ENCODE measurements around the gene DHRSX.
"Not testable (repeated sequence)": the region's sequence is repeated elsewhere in the genome, so short reads cannot be mapped to it uniquely, and the experiment has no call there.

DHRSX gene

GRCh38 chrX:2473064-2473463, 27.7 kb downstream of the DHRSX start:
- not testable (repeated sequence) for DNase-seq

- no peak for DNase-seq
Observed at GRCh38 chrX:2471641-2472040, 29.1 kb downstream of the DHRSX start.

GRCh38 chrX:2471126-2471525, 29.6 kb downstream of the DHRSX start:
- DNase-seq: not testable (repeated sequence)

- not testable (repeated sequence) for DNase-seq
Observed at GRCh38 chrX:2469852-2470251, 30.9 kb downstream of the DHRSX start.

- no peak for DNase-seq
Observed at GRCh38 chrX:2469196-2469685, 31.5 kb downstream of the DHRSX start.

GRCh38 chrX:2468261-2469195, 32.2 kb downstream of the DHRSX start:
- no peak for DNase-seq

- no peak for DNase-seq
Observed at GRCh38 chrX:2466876-2467656, 33.7 kb downstream of the DHRSX start.

- no peak for DNase-seq
Observed at GRCh38 chrX:2464677-2465166, 36.1 kb downstream of the DHRSX start.

GRCh38 chrX:2463973-2464676, 36.7 kb downstream of the DHRSX start:
- DNase-seq: no peak

GRCh38 chrX:2463481-2463880, 37.3 kb downstream of the DHRSX start:
- not testable (repeated sequence) for DNase-seq

GRCh38 chrX:2462780-2463179, 38.0 kb downstream of the DHRSX start:
- DNase-seq: no peak

GRCh38 chrX:2462074-2462473, 38.7 kb downstream of the DHRSX start:
- no peak for DNase-seq

- DNase-seq: no peak
Observed at GRCh38 chrX:2461711-2462016, 39.1 kb downstream of the DHRSX start.

GRCh38 chrX:2460821-2461710, 39.7 kb downstream of the DHRSX start:
- not testable (repeated sequence) for DNase-seq

- not testable (repeated sequence) for DNase-seq
Observed at GRCh38 chrX:2460048-2460447, 40.7 kb downstream of the DHRSX start.

GRCh38 chrX:2458309-2458708, 42.5 kb downstream of the DHRSX start:
- DNase-seq: no peak

- no peak for DNase-seq
Observed at GRCh38 chrX:2457289-2458133, 43.3 kb downstream of the DHRSX start.

- DNase-seq: not testable (repeated sequence)
Observed at GRCh38 chrX:2456091-2456490, 44.7 kb downstream of the DHRSX start.

- not testable (repeated sequence) for DNase-seq
Observed at GRCh38 chrX:2454620-2455019, 46.2 kb downstream of the DHRSX start.

- DNase-seq: no peak
Observed at GRCh38 chrX:2452799-2453198, 48.0 kb downstream of the DHRSX start.

GRCh38 chrX:2452317-2452784, 48.4 kb downstream of the DHRSX start:
- no peak for DNase-seq
